Ectodermal cell (in vitro differentiated cells): ENCODE results near the gene TAF6L.

Source experiments
- H3K27ac ChIP-seq: 2 replicates; pipeline ENCODE4 v1.7.0; 2013; ENCODE audit warnings: mild to moderate bottlenecking, low read depth, low read length; ENCODE audit not compliant: insufficient read depth, poor library complexity, severe bottlenecking
- H3K27me3 ChIP-seq: 2 replicates; pipeline ENCODE4 v1.7.0; 2013; ENCODE audit warnings: mild to moderate bottlenecking, low read length; ENCODE audit not compliant: insufficient read depth, control insufficient read depth, poor library complexity, severe bottlenecking
- H3K36me3 ChIP-seq: one replicate; pipeline ENCODE4 v1.7.0; 2013; ENCODE audit warnings: low read length; ENCODE audit not compliant: control insufficient read depth, insufficient read depth
- H3K4me1 ChIP-seq: one replicate; pipeline ENCODE4 v1.7.0; 2013; ENCODE audit warnings: low read length; ENCODE audit not compliant: control insufficient read depth, insufficient read depth
- H3K4me3 ChIP-seq: 2 replicates; pipeline ENCODE4 v1.7.0; 2013; ENCODE audit warnings: low read depth, low read length, control low read depth; ENCODE audit not compliant: insufficient read depth
- H3K9me3 ChIP-seq: 2 replicates; pipeline ENCODE4 v1.7.0; 2013; ENCODE audit warnings: mild to moderate bottlenecking, low read length, moderate library complexity; ENCODE audit not compliant: control insufficient read depth
- WGBS, 2 experiments: methylation state at CpG; one replicate each; pipeline ENCODE4 v1.1.7; 2013; ENCODE audit warnings: missing lambda C conversion rate in 2 of 2; 5-methylcytosine and 5-hydroxymethylcytosine counted together

The TAF6L gene

GRCh38 chr11:62830904-62831519, 59.8 kb downstream of the TAF6L start:
- peaks cover 21% of the 10 kb centered on the region for H3K36me3 ChIP-seq

DNA sequence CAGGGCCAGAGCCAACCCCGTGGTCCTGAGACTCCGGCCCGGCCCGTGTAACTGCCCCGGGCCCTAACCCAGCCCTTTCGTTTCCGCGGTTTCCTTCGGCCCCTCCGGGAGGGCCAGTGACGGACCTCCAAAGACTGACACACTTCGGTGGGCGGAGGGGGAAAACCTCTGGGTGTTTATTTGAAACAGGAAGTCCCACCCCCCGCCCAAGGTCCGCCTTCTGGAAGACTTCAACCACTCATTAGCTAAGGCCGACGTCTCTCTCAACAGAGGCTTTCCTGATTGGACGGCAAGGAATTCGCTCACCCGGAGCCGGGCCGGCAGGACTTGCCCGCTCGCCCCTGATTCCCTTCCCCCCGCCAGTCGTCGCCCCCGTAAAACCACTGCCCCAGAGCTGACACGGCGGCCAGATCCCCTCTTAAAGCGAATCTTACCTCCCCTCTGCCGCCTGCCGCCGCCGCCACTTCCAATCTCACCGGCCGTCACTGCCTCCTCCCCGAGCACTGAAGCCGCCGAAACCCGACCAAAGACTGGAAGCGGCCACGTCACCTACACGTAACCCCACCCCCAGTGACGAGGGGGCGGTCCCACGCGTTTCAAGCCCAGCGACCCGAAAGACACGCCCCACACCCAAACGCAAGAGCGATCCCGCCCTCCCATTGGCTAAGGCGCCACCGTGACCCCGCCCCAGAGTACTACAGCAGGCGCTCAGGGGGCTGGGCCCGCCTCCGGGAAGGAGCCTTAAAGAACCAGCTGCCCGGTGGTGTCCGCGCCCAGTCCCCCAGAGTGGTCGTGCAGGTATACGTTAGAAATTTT, 60.5 kb downstream of the TAF6L start, which contains the start of gene STX5:
Gene STX5, minus strand, starts transcription at position 532 of the 816 bp plus-strand sequence. CDS start 808 bp downstream, outside the sequence.
- peaks cover 9% of the 10 kb centered on the region for H3K4me1 ChIP-seq
- peaks cover 21% of the 10 kb centered on the region for H3K36me3 ChIP-seq
- H3K27me3 ChIP-seq: no peaks in the 10 kb centered on the region
- H3K4me3 ChIP-seq: peak within 1 kb of the TSS; percentile 93
- H3K27ac ChIP-seq: peak within 1 kb of the TSS; percentile 95
- no peaks in the 10 kb centered on the region for H3K9me3 ChIP-seq
- WGBS, 2 experiments: 0% methylated on average over 64 to 65 of the region's 65 CpGs

More at GRCh38 chr11:62830904-62831519, 59.8 kb downstream of the TAF6L start:
- peak overlapping the region; percentile 93 for H3K4me3 ChIP-seq
- peak overlapping the region; percentile 95 for H3K27ac ChIP-seq
- no peaks in the 10 kb centered on the region for H3K9me3 ChIP-seq
- H3K4me1 ChIP-seq: peaks cover 9% of the 10 kb centered on the region
- WGBS, 2 experiments: 1 to 2% methylated on average over 33 of the region's 33 CpGs
- H3K27me3 ChIP-seq: no peaks in the 10 kb centered on the region

DNA sequence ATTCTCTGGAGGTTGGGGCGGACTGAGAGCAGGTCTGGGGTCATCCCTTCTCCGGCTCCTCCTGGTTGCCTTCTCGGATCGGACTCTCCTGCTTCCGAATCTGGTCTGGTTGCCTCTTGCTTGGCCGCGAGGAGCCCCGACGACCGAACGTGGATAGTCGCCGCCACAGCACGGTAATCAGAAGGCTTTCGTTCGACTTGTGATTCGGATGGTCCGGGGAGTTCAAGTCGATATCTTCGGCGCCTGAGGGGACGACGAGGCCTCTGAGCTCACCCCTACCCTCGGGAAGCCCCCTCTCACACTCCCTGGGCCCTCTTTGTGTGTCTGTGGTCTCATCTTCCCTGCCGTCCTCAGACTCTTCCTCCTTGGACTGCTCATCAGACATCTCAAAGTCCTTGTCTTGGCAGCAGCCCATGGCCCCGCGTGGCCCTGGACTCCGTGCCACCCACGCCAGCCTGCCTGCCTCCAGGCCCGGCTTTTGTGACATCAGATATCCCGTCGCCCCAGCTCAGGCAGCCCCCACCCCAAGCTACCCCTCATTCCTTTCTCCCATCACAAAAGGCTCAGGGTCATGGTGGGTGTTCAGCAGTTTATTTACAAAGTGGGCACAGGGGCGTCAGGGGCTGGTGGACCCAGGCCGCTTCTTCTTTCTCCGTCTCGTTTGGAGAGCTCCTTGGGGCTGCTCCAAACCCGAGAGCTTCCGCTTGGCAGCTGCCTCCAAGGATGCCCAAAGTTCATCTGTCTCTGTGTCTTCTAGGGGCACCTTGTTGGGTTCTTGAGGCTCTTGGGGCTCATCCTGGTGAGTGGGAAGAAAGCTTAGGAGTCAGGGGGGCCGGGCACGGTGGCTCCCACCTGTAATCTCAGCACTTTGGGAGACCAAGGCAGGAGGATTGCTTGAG, 61.4 kb downstream of the TAF6L start, which contains the start of gene TEX54:
Gene TEX54, minus strand, starts transcription at position 506 of the 899 bp plus-strand sequence.
- Histone ChIP-seq H3K4me3 (peak within 1 kb of the TSS; percentile 93), H3K9me3 (no peaks in the 10 kb centered on the region), H3K36me3 (peaks cover 16% of the 10 kb centered on the region), H3K27me3 (no peaks in the 10 kb centered on the region), H3K4me1 (peaks cover 9% of the 10 kb centered on the region), H3K27ac (peak within 1 kb of the TSS; percentile 95)
- 22 to 23% methylated on average over 40 of the region's 40 CpGs for WGBS, 2 experiments

DNA sequence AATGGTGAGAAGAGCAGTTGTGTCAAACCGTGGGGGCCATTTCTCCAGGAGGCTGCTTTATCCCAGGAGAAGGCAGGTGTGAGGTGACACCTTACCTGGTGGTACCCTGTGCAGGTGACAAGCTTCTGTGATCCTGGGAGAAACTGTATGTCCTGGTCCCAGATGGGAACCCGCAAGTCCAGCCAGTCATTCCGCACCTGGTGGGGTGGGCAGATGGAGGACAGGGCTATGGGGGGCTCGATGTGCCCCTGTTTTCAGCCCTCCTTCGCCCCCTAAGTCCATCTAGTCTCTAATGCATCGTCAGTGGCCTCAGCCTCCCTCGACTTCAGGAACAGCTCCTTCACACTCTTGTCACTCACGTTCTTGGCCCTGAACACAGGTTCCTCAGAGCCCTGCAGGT, 64.1 kb downstream of the TAF6L start:
- H3K36me3 ChIP-seq: peaks cover 15% of the 10 kb centered on the region
- WGBS, 2 experiments: 90 to 93% methylated on average over 8 of the region's 8 CpGs
- H3K9me3 ChIP-seq: no peaks in the 10 kb centered on the region

More for the DNA sequence above, 64.1 kb downstream of the TAF6L start:
- Histone ChIP-seq H3K27me3 (no peaks in the 10 kb centered on the region), H3K27ac (no peak overlapping the region), H3K4me1 (peaks cover 9% of the 10 kb centered on the region), H3K4me3 (no peak overlapping the region)
